Naive B cell (primary cell): ENCODE results near the gene SPPL2C. TPM values are rescaled to one million over a fixed set of nuclear protein-coding genes. Genes with fewer than 3 reads are reported as not detected.
A peak's percentile ranks its signal among the peaks of the same experiment; 100 is the strongest.

ENCODE experiments used
- ATAC-seq, 2 donors: fragments of 150-1000 bp; cut with Tn5 transposase; 2 replicates each; pipeline ENCODE4 v1.10.0; 2021; ENCODE audit warnings: low read depth in 2 of 2, mild to moderate bottlenecking in 2 of 2, moderate library complexity in 2 of 2
- DNase-seq: peaks from one replicate; pipeline ENCODE4 v3.0.0; 2022
- H3K27ac Mint-ChIP-seq, 6 donors: one replicate each; pipeline ENCODE4 v1.8.0; 2020 to 2022; ENCODE audit warnings: mild to moderate bottlenecking in 6 of 6, mixed read lengths in 6 of 6, moderate library complexity in 5 of 6, inconsistent platforms in 2 of 6
- H3K27me3 Mint-ChIP-seq, 3 donors: one replicate each; pipeline ENCODE4 v1.8.0; 2021 to 2022; ENCODE audit warnings: mixed read lengths in 3 of 3, mild to moderate bottlenecking in 1 of 3
- H3K36me3 Mint-ChIP-seq, 2 donors: one replicate each; pipeline ENCODE4 v1.8.0; 2020 to 2022; ENCODE audit warnings: mixed read lengths in 2 of 2, inconsistent platforms in 1 of 2, mild to moderate bottlenecking in 1 of 2
- H3K4me1 Mint-ChIP-seq, 3 donors: one replicate each; pipeline ENCODE4 v1.8.0; 2020 to 2022; ENCODE audit warnings: mixed read lengths in 3 of 3, inconsistent platforms in 1 of 3, mild to moderate bottlenecking in 1 of 3, moderate library complexity in 1 of 3
- H3K4me3 Mint-ChIP-seq, 8 donors: one replicate each; pipeline ENCODE4 v1.8.0; 2020 to 2022; ENCODE audit warnings: mild to moderate bottlenecking in 8 of 8, mixed read lengths in 8 of 8, moderate library complexity in 8 of 8, inconsistent platforms in 2 of 8
- H3K9me3 Mint-ChIP-seq, 7 donors: one replicate each; pipeline ENCODE4 v1.8.0; 2020 to 2022; ENCODE audit warnings: mixed read lengths in 7 of 7, mild to moderate bottlenecking in 5 of 7, inconsistent platforms in 2 of 7, moderate library complexity in 1 of 7
- polyA plus RNA-seq, 6 donors: library from polyadenylated mRNA; unstranded; fragments of 300-500 nt; fragmentation: Illumina TruSeq; gene quantifications; one replicate each; pipeline ENCODE4 v1.2.3, GENCODE V29; 2021; ENCODE audit warnings: low read depth in 6 of 6

Gene SPPL2C
- polyA plus RNA-seq, 6 donors from 2014 or later, result not detected

DNA sequence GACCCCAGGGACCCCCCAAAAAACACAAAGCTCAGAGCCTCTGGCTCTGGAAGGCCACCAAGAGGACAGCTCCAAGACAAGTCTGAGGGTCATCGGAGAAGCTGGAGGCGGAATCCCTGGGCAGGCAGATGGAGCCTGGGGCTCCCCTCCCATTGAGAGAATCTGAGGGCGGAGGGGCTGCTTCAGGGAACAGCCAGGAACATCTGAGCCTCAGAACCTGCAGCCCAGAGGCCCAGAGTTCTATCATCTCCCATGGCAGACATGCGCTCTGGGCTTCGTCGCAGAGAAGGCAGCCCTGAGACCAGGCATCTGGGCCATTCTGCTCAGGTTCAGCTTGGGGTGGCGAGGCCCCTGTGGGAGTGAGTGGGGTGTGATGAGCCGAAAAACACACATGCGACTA, 7.1 kb upstream of the SPPL2C start:
- H3K27me3 Mint-ChIP-seq, result peaks cover 0 to 38% (median 28%) of the 10 kb centered on the region in 3 donors
- H3K4me3 Mint-ChIP-seq, result no peak overlapping the region
- H3K4me1 Mint-ChIP-seq, result no peaks in the 10 kb centered on the region
- ATAC-seq (no peak), DNase-seq (no peak)
- H3K36me3 Mint-ChIP-seq, result no peaks in the 10 kb centered on the region
- no peaks in the 10 kb centered on the region for H3K9me3 Mint-ChIP-seq
- no peak overlapping the region for H3K27ac Mint-ChIP-seq

DNA sequence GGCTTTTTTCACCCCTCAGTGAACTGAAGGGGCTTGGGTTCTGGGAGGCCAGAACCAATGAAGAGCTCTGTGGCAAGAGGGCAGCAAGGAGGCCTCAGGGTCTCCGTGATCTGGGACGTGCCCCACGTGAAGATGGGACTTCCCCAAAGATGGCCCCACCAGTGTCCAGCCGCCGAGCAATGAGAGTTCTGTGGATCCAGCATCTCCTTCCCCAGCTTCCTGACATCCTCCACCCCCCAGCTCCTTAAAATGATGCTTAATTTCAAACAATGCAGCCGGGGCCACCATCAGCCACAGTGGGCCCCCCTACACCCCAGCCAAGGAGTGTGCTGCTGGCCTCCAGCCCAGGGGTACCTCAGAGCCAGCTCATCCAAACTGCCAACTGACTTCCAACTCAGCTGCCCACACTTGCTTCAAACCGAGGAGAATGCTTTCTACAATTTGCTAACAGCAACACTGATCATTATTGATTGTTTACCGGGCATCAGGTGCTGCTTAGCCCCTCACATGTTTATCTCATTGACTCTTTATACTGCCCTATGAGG, 5.9 kb upstream of the SPPL2C start:
- DNase-seq, result no peak
- H3K4me1 Mint-ChIP-seq, result no peaks in the 10 kb centered on the region
- H3K36me3 Mint-ChIP-seq, result no peaks in the 10 kb centered on the region
- ATAC-seq, result no peak
- H3K27ac Mint-ChIP-seq, result no peak overlapping the region
- peaks cover 0 to 37% (median 26%) of the 10 kb centered on the region in 3 donors for H3K27me3 Mint-ChIP-seq
- H3K4me3 Mint-ChIP-seq, result peak overlapping the region in 1 of 8 donors; percentile 50
- no peaks in the 10 kb centered on the region for H3K9me3 Mint-ChIP-seq

DNA sequence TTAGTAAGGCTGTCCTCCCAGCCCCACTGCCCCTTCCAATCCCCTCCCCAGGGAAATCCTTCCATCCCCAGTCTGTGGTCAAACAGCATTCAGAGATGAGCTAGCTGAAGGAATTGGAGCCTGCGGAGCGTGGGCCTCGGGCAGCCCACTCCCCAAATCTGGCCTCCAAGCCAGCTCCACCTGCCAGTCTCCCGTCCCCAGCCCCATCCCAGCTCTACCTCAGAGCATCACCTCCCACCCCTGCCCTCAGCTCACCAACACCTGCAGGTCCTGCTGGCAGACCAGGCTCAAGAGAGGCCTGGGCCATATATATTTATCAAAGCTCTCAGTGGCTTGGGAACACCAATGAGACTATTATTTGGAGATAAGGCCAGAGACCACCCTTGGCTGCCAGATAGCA, 5.2 kb upstream of the SPPL2C start:
- Mint-ChIP-seq H3K4me1 (no peaks in the 10 kb centered on the region), H3K27me3 (peaks cover 0 to 35% (median 20%) of the 10 kb centered on the region in 3 donors), H3K36me3 (no peaks in the 10 kb centered on the region), H3K27ac (no peak overlapping the region), H3K9me3 (no peaks in the 10 kb centered on the region), H3K4me3 (no peak overlapping the region)
- DNase-seq (no peak), ATAC-seq (no peak)

DNA sequence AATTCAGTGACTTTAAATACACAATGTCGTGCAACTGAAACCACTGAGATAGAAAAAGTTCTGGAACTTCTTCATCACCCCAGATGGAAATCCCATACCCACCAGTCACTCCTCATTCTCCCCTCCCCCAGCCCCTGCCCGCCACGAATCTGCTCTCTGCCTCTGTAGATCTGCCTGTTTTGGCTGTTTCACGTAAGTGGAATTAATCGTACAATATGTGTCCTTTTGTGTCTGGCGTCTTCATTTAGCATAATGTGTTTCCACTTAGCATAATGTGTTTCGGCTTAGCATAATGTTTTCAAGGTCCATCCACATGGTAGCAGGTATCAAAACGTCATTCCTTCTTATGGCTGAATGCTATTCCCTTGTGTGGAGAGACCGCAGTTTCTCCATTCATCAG, 3.5 kb upstream of the SPPL2C start:
- H3K4me3 Mint-ChIP-seq, result no peak overlapping the region
- peaks cover 0 to 29% (median 13%) of the 10 kb centered on the region in 3 donors for H3K27me3 Mint-ChIP-seq
- H3K27ac Mint-ChIP-seq, result no peak overlapping the region
- H3K36me3 Mint-ChIP-seq, result no peaks in the 10 kb centered on the region
- ATAC-seq (no peak), DNase-seq (no peak)
- no peaks in the 10 kb centered on the region for H3K9me3 Mint-ChIP-seq
- H3K4me1 Mint-ChIP-seq, result no peaks in the 10 kb centered on the region

DNA sequence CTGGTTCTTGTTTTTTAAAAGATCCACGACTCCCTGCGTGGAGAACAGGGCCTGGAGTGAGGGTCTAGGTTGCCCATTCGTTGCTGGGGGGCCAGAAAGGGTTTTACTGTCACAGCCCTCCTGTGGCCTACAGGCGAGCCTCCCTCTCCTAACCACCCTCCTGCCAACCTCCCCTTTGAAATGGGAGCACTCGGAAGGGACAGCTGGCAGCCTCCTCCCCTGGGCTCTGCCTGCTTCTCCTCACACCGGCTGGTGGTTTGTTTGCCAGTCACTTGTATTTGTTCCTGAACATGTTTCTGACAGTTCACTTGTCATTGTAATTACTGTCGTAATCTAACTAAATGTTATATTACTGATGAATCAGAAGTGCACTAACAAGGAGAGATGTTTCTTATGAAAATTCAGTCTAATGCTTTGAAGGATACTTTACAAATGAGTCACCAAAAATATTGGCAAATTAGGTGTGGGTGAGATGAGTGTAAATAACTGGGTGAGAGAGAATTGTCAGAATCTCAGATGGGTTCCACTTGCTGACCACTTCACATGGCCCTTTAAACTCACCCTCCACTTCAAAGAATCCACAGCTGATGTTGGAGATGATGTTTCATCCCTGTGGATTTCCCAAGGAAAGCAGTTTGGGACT, 2.7 kb upstream of the SPPL2C start:
- Mint-ChIP-seq H3K27me3 (peaks cover 0 to 23% (median 7%) of the 10 kb centered on the region in 3 donors), H3K36me3 (no peaks in the 10 kb centered on the region), H3K27ac (peak overlapping the region in 1 of 6 donors; percentile 15), H3K4me1 (no peaks in the 10 kb centered on the region), H3K4me3 (no peak overlapping the region), H3K9me3 (no peaks in the 10 kb centered on the region)
- DNase-seq (no peak), ATAC-seq (no peak)

DNA sequence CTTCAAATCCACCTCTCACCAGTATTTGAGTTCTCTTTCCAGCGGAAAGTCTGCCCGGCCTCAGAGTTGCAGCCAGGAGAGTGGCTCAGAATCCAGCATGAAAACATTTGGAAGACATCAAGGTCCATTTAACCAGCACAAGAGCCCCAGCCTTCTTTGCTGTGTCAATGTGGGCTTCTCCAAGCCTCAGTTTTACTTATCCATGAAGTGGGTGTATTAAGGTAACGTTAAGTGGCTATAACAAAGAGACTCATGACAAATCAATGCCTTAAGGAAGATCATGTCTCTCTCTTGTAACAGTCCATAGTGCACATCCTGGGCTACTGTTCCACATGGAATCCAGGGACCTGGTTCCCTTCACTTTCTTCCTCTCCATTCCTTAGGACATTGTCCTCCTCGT, 959 bp upstream of the SPPL2C start:
- Mint-ChIP-seq H3K27me3 (peaks cover 0 to 22% (median 17%) of the 10 kb centered on the region in 3 donors), H3K36me3 (no peaks in the 10 kb centered on the region), H3K27ac (no peak overlapping the region), H3K9me3 (no peaks in the 10 kb centered on the region), H3K4me1 (no peaks in the 10 kb centered on the region), H3K4me3 (no peak overlapping the region)
- ATAC-seq (no peak), DNase-seq (no peak)

DNA sequence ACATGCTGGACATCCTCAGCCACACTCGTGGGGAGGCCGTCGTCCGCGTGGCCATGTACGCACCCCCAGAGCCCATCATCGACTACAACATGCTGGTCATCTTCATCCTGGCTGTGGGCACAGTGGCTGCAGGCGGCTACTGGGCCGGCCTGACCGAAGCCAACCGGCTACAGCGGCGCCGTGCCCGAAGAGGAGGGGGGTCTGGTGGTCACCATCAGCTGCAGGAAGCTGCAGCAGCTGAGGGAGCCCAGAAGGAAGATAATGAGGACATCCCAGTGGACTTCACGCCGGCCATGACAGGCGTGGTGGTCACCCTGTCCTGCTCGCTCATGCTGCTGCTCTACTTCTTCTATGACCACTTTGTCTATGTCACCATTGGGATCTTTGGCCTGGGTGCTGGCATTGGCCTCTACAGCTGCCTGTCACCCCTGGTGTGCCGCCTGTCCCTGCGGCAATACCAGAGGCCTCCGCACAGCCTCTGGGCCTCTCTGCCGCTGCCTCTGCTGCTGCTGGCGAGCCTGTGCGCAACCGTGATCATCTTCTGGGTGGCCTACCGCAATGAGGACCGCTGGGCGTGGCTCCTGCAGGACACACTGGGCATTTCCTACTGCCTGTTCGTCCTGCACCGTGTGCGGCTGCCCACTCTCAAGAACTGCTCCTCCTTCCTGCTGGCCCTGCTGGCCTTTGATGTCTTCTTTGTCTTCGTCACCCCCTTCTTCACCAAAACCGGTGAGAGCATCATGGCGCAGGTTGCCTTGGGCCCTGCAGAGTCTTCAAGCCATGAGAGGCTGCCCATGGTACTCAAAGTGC, 900 bp downstream of the SPPL2C start:
- H3K4me1 Mint-ChIP-seq, result no peaks in the 10 kb centered on the region
- H3K4me3 Mint-ChIP-seq, result no peak overlapping the region
- H3K9me3 Mint-ChIP-seq, result no peaks in the 10 kb centered on the region
- no peaks in the 10 kb centered on the region for H3K36me3 Mint-ChIP-seq
- H3K27ac Mint-ChIP-seq, result no peak overlapping the region
- no peak for DNase-seq
- no peak for ATAC-seq
- H3K27me3 Mint-ChIP-seq, result peaks cover 3 to 25% (median 22%) of the 10 kb centered on the region in 3 donors

DNA sequence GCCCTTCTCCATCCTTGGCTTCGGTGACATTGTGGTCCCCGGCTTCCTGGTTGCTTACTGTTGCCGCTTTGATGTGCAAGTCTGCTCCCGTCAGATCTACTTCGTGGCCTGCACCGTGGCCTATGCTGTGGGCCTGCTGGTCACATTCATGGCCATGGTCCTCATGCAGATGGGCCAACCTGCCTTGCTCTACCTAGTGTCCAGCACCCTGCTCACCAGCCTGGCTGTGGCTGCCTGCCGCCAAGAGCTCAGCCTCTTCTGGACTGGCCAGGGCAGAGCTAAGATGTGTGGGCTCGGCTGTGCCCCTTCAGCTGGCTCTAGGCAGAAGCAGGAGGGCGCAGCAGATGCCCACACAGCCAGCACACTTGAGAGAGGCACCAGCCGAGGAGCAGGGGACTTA, 1.5 kb downstream of the SPPL2C start:
- Mint-ChIP-seq H3K36me3 (no peaks in the 10 kb centered on the region), H3K9me3 (no peaks in the 10 kb centered on the region), H3K4me1 (no peaks in the 10 kb centered on the region), H3K27me3 (peaks cover 9 to 32% (median 28%) of the 10 kb centered on the region in 3 donors), H3K4me3 (no peak overlapping the region), H3K27ac (peak overlapping the region in 1 of 6 donors; percentile 42)
- DNase-seq, result no peak
- ATAC-seq, result no peak

DNA sequence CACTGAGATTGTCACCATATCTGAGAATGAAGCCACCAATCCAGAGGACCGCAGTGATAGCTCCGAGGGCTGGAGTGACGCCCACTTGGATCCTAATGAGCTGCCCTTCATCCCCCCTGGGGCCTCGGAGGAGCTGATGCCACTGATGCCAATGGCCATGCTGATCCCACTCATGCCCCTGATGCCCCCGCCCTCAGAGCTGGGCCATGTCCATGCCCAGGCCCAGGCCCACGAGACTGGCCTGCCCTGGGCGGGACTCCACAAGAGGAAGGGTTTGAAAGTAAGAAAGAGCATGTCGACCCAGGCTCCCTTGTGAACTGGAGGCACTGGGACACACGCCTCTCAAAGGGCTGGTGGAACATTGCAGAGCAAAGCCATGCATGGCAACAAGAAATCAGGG, 2.0 kb downstream of the SPPL2C start:
- Mint-ChIP-seq H3K36me3 (no peaks in the 10 kb centered on the region), H3K27me3 (peaks cover 9 to 34% (median 30%) of the 10 kb centered on the region in 3 donors), H3K9me3 (no peaks in the 10 kb centered on the region), H3K27ac (no peak overlapping the region), H3K4me3 (no peak overlapping the region), H3K4me1 (no peaks in the 10 kb centered on the region)
- ATAC-seq, result no peak
- DNase-seq, result no peak

DNA sequence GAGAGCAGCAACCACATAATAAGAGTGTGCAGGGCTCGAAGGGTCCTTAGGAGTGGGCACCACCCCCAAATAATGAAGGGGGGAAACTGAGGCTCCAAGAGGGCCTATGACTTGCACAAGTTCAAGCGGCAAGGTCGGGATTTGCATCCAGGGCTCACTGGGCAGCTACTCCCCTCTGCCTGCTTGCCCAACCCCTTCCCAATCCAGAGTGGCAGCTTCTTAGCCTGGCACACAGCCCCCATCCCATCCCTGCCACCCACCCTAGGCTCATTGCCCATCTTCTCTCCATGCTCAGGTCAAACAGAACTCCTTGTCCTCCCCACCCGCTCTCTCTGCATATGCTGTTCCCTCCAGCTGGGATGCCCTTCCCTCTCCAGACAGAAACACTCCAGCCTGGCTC, 2.4 kb downstream of the SPPL2C start:
- DNase-seq (no peak), ATAC-seq (no peak)
- Mint-ChIP-seq H3K9me3 (no peaks in the 10 kb centered on the region), H3K4me1 (no peaks in the 10 kb centered on the region), H3K36me3 (no peaks in the 10 kb centered on the region), H3K4me3 (no peak overlapping the region), H3K27me3 (peaks cover 10 to 34% (median 31%) of the 10 kb centered on the region in 3 donors), H3K27ac (peak overlapping the region in 1 of 6 donors; percentile 21)

DNA sequence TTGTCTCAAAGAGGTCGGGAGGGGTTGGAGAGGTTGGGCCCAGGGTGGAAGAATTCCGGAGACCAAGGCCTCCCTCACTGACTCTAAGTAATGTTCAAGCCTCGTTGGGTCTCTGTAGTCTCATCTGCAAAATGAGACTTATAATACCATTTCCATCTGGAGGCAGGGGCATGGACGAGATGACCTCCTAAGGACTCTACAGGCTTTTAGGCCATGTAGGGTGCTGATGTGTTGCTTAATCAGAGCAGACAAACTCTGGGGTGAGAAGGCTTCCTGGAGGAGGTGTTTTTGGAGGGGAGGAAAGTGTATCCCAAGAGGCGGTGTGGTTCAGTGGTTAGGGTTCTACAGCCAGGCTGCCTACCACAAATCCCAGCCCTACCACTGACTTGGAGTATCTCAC, 3.1 kb downstream of the SPPL2C start:
- ATAC-seq, result no peak
- Mint-ChIP-seq H3K27me3 (peaks cover 16 to 39% (median 30%) of the 10 kb centered on the region in 3 donors), H3K27ac (no peak overlapping the region), H3K36me3 (no peaks in the 10 kb centered on the region), H3K4me3 (no peak overlapping the region), H3K4me1 (peaks cover 0 to 2% (median 0%) of the 10 kb centered on the region in 3 donors), H3K9me3 (no peaks in the 10 kb centered on the region)
- no peak for DNase-seq

DNA sequence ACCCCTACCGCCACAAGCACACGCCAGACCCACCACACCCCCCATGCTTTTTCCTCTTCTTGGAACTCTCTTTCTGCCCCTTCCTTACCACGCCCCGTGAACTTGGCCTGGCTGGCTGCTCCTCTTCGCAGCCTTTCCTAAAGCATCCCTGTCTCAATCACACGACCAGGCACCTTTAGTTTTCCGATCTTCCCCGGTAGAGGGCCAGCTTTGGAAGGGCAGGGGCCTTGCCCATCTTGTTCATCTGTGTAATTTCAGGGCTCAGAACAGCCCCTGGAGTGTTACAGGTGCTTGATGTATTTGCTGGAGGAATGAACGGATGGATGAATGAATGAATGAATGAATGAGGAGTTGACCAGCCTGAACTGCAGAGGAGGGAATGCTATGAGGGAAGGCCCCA, 3.7 kb downstream of the SPPL2C start:
- Mint-ChIP-seq H3K4me3 (no peak overlapping the region), H3K27me3 (peaks cover 17 to 42% (median 33%) of the 10 kb centered on the region in 3 donors), H3K9me3 (no peaks in the 10 kb centered on the region), H3K4me1 (peaks cover 0 to 2% (median 0%) of the 10 kb centered on the region in 3 donors), H3K27ac (no peak overlapping the region), H3K36me3 (no peaks in the 10 kb centered on the region)
- no peak for DNase-seq
- ATAC-seq, result no peak

DNA sequence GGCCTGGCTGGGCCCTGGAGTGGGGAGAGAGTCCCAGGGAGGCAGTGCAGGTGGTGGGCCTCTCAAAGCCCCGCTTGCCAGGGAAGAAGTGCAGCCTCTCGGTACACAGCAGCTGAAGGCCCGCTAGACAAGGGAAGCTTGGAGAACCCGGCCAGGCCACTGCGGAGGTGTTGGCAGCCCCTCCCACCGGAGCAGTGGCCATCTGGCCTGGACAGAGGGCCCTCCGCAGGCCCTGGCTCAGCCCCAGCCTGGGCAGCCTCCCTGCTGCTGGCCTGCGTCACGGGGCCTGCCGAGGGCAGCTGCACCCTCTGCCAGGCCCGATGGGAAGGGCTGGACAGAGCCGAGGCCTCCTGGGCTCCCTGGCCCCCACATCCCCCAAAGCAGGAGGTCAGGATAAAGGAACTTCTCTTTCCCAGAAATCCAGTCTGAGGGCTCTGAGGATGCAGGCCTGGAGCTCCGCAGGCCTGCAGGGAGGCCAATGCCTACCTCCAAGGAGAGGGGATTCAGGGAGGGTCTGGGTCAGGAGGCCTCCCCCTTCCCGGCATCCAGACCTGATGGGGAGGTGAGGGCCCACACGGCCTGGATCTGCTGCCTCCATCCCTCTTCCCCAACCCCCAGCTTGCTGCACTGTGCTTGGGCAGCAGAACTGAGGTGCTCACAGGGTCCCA, 4.3 kb downstream of the SPPL2C start:
- Mint-ChIP-seq H3K9me3 (no peaks in the 10 kb centered on the region), H3K36me3 (no peaks in the 10 kb centered on the region), H3K27ac (no peak overlapping the region), H3K4me3 (no peak overlapping the region), H3K4me1 (peaks cover 0 to 2% (median 0%) of the 10 kb centered on the region in 3 donors), H3K27me3 (peaks cover 17 to 45% (median 38%) of the 10 kb centered on the region in 3 donors)
- ATAC-seq (no peak), DNase-seq (no peak)
